ENCODE data around the gene RNF125. TPM values are rescaled to one million over a fixed set of nuclear protein-coding genes. Genes with fewer than 3 reads are reported as not detected.

RNF125 gene
- total RNA-seq, 1 experiment from 2014 or later = 0.50 TPM

- no TSS peak for BruUV-seq (replicated peaks)
- TF ChIP-seq, protein P1, sequence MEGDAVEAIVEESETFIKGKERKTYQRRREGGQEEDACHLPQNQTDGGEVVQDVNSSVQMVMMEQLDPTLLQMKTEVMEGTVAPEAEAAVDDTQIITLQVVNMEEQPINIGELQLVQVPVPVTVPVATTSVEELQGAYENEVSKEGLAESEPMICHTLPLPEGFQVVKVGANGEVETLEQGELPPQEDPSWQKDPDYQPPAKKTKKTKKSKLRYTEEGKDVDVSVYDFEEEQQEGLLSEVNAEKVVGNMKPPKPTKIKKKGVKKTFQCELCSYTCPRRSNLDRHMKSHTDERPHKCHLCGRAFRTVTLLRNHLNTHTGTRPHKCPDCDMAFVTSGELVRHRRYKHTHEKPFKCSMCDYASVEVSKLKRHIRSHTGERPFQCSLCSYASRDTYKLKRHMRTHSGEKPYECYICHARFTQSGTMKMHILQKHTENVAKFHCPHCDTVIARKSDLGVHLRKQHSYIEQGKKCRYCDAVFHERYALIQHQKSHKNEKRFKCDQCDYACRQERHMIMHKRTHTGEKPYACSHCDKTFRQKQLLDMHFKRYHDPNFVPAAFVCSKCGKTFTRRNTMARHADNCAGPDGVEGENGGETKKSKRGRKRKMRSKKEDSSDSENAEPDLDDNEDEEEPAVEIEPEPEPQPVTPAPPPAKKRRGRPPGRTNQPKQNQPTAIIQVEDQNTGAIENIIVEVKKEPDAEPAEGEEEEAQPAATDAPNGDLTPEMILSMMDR (IDR thresholded peaks at IDR 0.05; ENCODE audit: unreplicated experiment) = no peak
- Mint-ChIP-seq H3K27ac (ENCODE audit: unreplicated experiment) (no peak overlapping the region), H3K4me1 (ENCODE audit: low read depth, unreplicated experiment) (no peaks in the 10 kb centered on the region), H3K36me3 (ENCODE audit: insufficient read depth, unreplicated experiment) (no peaks in the 10 kb centered on the region), H3K9me3 (ENCODE audit: low read depth, unreplicated experiment) (no peaks in the 10 kb centered on the region), H3K27me3 (ENCODE audit: unreplicated experiment) (no peaks in the 10 kb centered on the region), H3K4me3 (ENCODE audit: low read depth, unreplicated experiment) (no peak overlapping the region)
- no peak for DNase-seq
- intact Hi-C loops (cut with micrococcal nuclease; ENCODE audit: unreplicated experiment) = no loop called here
- CTCF ChIA-PET = interaction anchor here (1.0 to 1.6 kb wide), 2 partner anchors 23 to 129 kb away, joined by 3 to 4 read pairs; no protein-coding TSS in a partner anchor
Observed at GRCh38 chr18:32049393-32050171, 31.0 kb downstream of the RNF125 start.

GRCh38 chr18:32056613-32057358 lies 38.2 kb downstream of the RNF125 start:
- intact Hi-C loops (cut with micrococcal nuclease; ENCODE audit: unreplicated experiment) = no loop called here
- Mint-ChIP-seq H3K4me3 (ENCODE audit: low read depth, unreplicated experiment) (no peak overlapping the region), H3K36me3 (ENCODE audit: insufficient read depth, unreplicated experiment) (no peaks in the 10 kb centered on the region), H3K4me1 (ENCODE audit: low read depth, unreplicated experiment) (no peaks in the 10 kb centered on the region), H3K27me3 (ENCODE audit: unreplicated experiment) (no peaks in the 10 kb centered on the region), H3K27ac (ENCODE audit: unreplicated experiment) (no peak overlapping the region), H3K9me3 (ENCODE audit: low read depth, unreplicated experiment) (no peaks in the 10 kb centered on the region)
- CTCF ChIA-PET = no interaction called here
- TF ChIP-seq, protein P1 (IDR thresholded peaks at IDR 0.05; ENCODE audit: unreplicated experiment) = no peak
- BruUV-seq (replicated peaks) = no TSS peak
- DNase-seq = no peak

- intact Hi-C loops (cut with micrococcal nuclease; ENCODE audit: unreplicated experiment) = no loop called here
- Mint-ChIP-seq H3K9me3 (ENCODE audit: low read depth, unreplicated experiment) (no peaks in the 10 kb centered on the region), H3K36me3 (ENCODE audit: insufficient read depth, unreplicated experiment) (no peaks in the 10 kb centered on the region), H3K4me3 (ENCODE audit: low read depth, unreplicated experiment) (no peak overlapping the region), H3K27me3 (ENCODE audit: unreplicated experiment) (no peaks in the 10 kb centered on the region), H3K4me1 (ENCODE audit: low read depth, unreplicated experiment) (no peaks in the 10 kb centered on the region), H3K27ac (ENCODE audit: unreplicated experiment) (no peak overlapping the region)
- TF ChIP-seq, protein P1 (IDR thresholded peaks at IDR 0.05; ENCODE audit: unreplicated experiment) = no peak
- CTCF ChIA-PET = no interaction called here
- BruUV-seq (replicated peaks) = no TSS peak
- no peak for DNase-seq
Observed at GRCh38 chr18:32057624-32058165, 39.1 kb downstream of the RNF125 start.

GRCh38 chr18:32060026-32060425 lies 41.4 kb downstream of the RNF125 start:
- no peaks in the 10 kb centered on the region for H3K36me3 Mint-ChIP-seq (ENCODE audit: insufficient read depth, unreplicated experiment)
- DNase-seq = no peak
- CTCF ChIA-PET = interaction anchor here (0.6 to 1.0 kb wide), 2 partner anchors 9 to 301 kb away, joined by 3 to 4 read pairs; no protein-coding TSS in a partner anchor
- BruUV-seq (replicated peaks) = no TSS peak
- intact Hi-C loops (cut with micrococcal nuclease; ENCODE audit: unreplicated experiment) = no loop called here
- H3K9me3 Mint-ChIP-seq (ENCODE audit: low read depth, unreplicated experiment) = no peaks in the 10 kb centered on the region
- no peaks in the 10 kb centered on the region for H3K27me3 Mint-ChIP-seq (ENCODE audit: unreplicated experiment)
- no peak overlapping the region for H3K27ac Mint-ChIP-seq (ENCODE audit: unreplicated experiment)
- no peaks in the 10 kb centered on the region for H3K4me1 Mint-ChIP-seq (ENCODE audit: low read depth, unreplicated experiment)
- H3K4me3 Mint-ChIP-seq (ENCODE audit: low read depth, unreplicated experiment) = no peak overlapping the region
- TF ChIP-seq, protein P1 (IDR thresholded peaks at IDR 0.05; ENCODE audit: unreplicated experiment) = no peak

Data from Calu3 (cell line).